Esophagus muscularis mucosa (tissue), 4 donors: ENCODE data around the gene PKMYT1.

Experiments used
- CTCF ChIP-seq, 3 experiments: fragments of 200-600 bp in 2 of 3; fragments of 450-650 bp in 1 of 3; sonication (generic) in 2 of 3; IDR thresholded peaks; one replicate each; pipeline ENCODE4 v1.5.1; 2017 to 2019; ENCODE audit warnings: antibody characterized with exemption in 3 of 3, mild to moderate bottlenecking in 2 of 3, moderate library complexity in 1 of 3
- EP300 ChIP-seq: sonication (generic); formaldehyde crosslinking; IDR thresholded peaks from one replicate; pipeline ENCODE4 v1.6.1; 2017; ENCODE audit warnings: antibody characterized with exemption
- POLR2AphosphoS5 ChIP-seq, 2 donors: sonication (generic); formaldehyde crosslinking; IDR thresholded peaks; one replicate each; pipeline ENCODE4 v1.6.1; 2017; ENCODE audit warnings: antibody characterized with exemption in 2 of 2

- TF ChIP-seq CTCF (IDR thresholded peaks at IDR 0.05), result no peak
- TF ChIP-seq POLR2AphosphoS5 (IDR thresholded peaks at IDR 0.05), result no peak
- TF ChIP-seq EP300, result no peak
Observed at GRCh38 chr16:2954656-2955381, 25.4 kb downstream of the PKMYT1 start.
